ENCODE data around the gene RAPGEF4. TPM values are rescaled to one million over a fixed set of nuclear protein-coding genes. Genes with fewer than 3 reads are reported as not detected.

Gene RAPGEF4
- total and polyA plus RNA-seq, 2 donors (not counting 1 experiment from before 2014, with no cell fraction given) = 0.22 to 0.30 TPM

- Histone ChIP-seq H3K36me3 (replicated peaks in 1 of 2; ENCODE audit: control extremely low read depth in 1 of 2, control insufficient read depth in 1 of 2, extremely low read depth in 1 of 2, insufficient read depth in 2 of 2, low read length in 1 of 2) (no peaks in the 10 kb centered on the region), H3K27ac (ENCODE audit: low read length in 2 of 2) (no peak overlapping the region), H3K9me3 (ENCODE audit: control extremely low read depth in 1 of 3, control insufficient read depth in 2 of 3, insufficient read depth in 1 of 3, low read length in 2 of 3) (no peaks in the 10 kb centered on the region), H3K4me1 (ENCODE audit: control insufficient read depth in 2 of 2, insufficient read depth in 2 of 2, low read length in 2 of 2) (no peaks in the 10 kb centered on the region), H3K9ac (ENCODE audit: low read length) (no peak overlapping the region), H3K4me2 (replicated peaks; ENCODE audit: low read depth, low read length, poor library complexity, severe bottlenecking) (no peak overlapping the region), H4K20me1 (ENCODE audit: control insufficient read depth, insufficient read depth, low read length, poor library complexity, severe bottlenecking) (no peaks in the 10 kb centered on the region), H2AFZ (ENCODE audit: insufficient read depth, low read depth, low read length, poor library complexity, severe bottlenecking) (no peak overlapping the region), H3K79me2 (ENCODE audit: control insufficient read depth, insufficient read depth, low read length) (no peaks in the 10 kb centered on the region), H3K27me3 (replicated peaks in 1 of 4; ENCODE audit: control extremely low read depth in 1 of 4, control insufficient read depth in 3 of 4, insufficient read depth in 4 of 4, low read length in 3 of 4) (peaks cover 0 to 2% (median 0%) of the 10 kb centered on the region in 4 experiments), H3K4me3 (ENCODE audit: control extremely low read depth in 1 of 5, extremely low read depth in 1 of 5, insufficient read depth in 1 of 5, low read depth in 2 of 5, low read length in 4 of 5) (no peak overlapping the region)
- H3K4me1 Mint-ChIP-seq = no peaks in the 10 kb centered on the region
- TF ChIP-seq, protein P1, sequence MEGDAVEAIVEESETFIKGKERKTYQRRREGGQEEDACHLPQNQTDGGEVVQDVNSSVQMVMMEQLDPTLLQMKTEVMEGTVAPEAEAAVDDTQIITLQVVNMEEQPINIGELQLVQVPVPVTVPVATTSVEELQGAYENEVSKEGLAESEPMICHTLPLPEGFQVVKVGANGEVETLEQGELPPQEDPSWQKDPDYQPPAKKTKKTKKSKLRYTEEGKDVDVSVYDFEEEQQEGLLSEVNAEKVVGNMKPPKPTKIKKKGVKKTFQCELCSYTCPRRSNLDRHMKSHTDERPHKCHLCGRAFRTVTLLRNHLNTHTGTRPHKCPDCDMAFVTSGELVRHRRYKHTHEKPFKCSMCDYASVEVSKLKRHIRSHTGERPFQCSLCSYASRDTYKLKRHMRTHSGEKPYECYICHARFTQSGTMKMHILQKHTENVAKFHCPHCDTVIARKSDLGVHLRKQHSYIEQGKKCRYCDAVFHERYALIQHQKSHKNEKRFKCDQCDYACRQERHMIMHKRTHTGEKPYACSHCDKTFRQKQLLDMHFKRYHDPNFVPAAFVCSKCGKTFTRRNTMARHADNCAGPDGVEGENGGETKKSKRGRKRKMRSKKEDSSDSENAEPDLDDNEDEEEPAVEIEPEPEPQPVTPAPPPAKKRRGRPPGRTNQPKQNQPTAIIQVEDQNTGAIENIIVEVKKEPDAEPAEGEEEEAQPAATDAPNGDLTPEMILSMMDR (IDR thresholded peaks at IDR 0.05) = no peak
- no peak for TF ChIP-seq EZH2 (IDR thresholded peaks at IDR 0.05; ENCODE audit: borderline replicate concordance, insufficient read depth, low read depth, low read length, poor library complexity, severe bottlenecking)
- H3K27me3 Mint-ChIP-seq = peaks cover 21% of the 10 kb centered on the region
- ATAC-seq (ENCODE audit: low read depth) = no peak
- no peak for DNase-seq
- H3K27ac Mint-ChIP-seq = no peak overlapping the region
- intact Hi-C loops (cut with micrococcal nuclease) = no loop called here
- H3K4me3 Mint-ChIP-seq = no peak overlapping the region
- ChIA-PET POLR2A (no interaction called here), CTCF (no interaction called here)
- H3K9me3 Mint-ChIP-seq (ENCODE audit: insufficient read depth) = no peaks in the 10 kb centered on the region
- 92% methylated on average over 2 of the region's 2 CpGs for WGBS (ENCODE audit: insufficient coverage)
These were observed 151.6 kb downstream of the RAPGEF4 start for GRCh38 chr2:172887280-172887679.

- H3K4me3 ChIP-seq (ENCODE audit: control extremely low read depth in 1 of 5, extremely low read depth in 1 of 5, insufficient read depth in 1 of 5, low read depth in 2 of 5, low read length in 4 of 5) = no peak overlapping the region
- no peak for ATAC-seq (ENCODE audit: low read depth)
- H3K27ac ChIP-seq (ENCODE audit: low read length in 2 of 2) = no peak overlapping the region
- H4K20me1 ChIP-seq (ENCODE audit: control insufficient read depth, insufficient read depth, low read length, poor library complexity, severe bottlenecking) = no peaks in the 10 kb centered on the region
- Mint-ChIP-seq H3K4me1 (no peaks in the 10 kb centered on the region), H3K27ac (no peak overlapping the region), H3K4me3 (no peak overlapping the region), H3K9me3 (ENCODE audit: insufficient read depth) (no peaks in the 10 kb centered on the region), H3K27me3 (peaks cover 28% of the 10 kb centered on the region)
- POLR2A ChIA-PET = no interaction called here
- no peak overlapping the region for H2AFZ ChIP-seq (ENCODE audit: insufficient read depth, low read depth, low read length, poor library complexity, severe bottlenecking)
- TF ChIP-seq EZH2 (IDR thresholded peaks at IDR 0.05; ENCODE audit: borderline replicate concordance, insufficient read depth, low read depth, low read length, poor library complexity, severe bottlenecking) = no peak
- TF ChIP-seq, protein P1 (IDR thresholded peaks at IDR 0.05) = no peak
- DNase-seq = no peak
- CTCF ChIA-PET = no interaction called here
- WGBS (ENCODE audit: insufficient coverage) = 100% methylated on average over 1 of the region's 10 CpGs
- H3K9me3 ChIP-seq (ENCODE audit: control extremely low read depth in 1 of 3, control insufficient read depth in 2 of 3, insufficient read depth in 1 of 3, low read length in 2 of 3) = no peaks in the 10 kb centered on the region
- H3K27me3 ChIP-seq (replicated peaks in 1 of 4; ENCODE audit: control extremely low read depth in 1 of 4, control insufficient read depth in 3 of 4, insufficient read depth in 4 of 4, low read length in 3 of 4) = peaks cover 0 to 2% (median 0%) of the 10 kb centered on the region in 4 experiments
- intact Hi-C loops (cut with micrococcal nuclease) = no loop called here
- no peak overlapping the region for H3K9ac ChIP-seq (ENCODE audit: low read length)
- no peaks in the 10 kb centered on the region for H3K79me2 ChIP-seq (ENCODE audit: control insufficient read depth, insufficient read depth, low read length)
- H3K36me3 ChIP-seq (replicated peaks in 1 of 2; ENCODE audit: control extremely low read depth in 1 of 2, control insufficient read depth in 1 of 2, extremely low read depth in 1 of 2, insufficient read depth in 2 of 2, low read length in 1 of 2) = no peaks in the 10 kb centered on the region
- H3K4me1 ChIP-seq (ENCODE audit: control insufficient read depth in 2 of 2, insufficient read depth in 2 of 2, low read length in 2 of 2) = no peaks in the 10 kb centered on the region
- no peak overlapping the region for H3K4me2 ChIP-seq (replicated peaks; ENCODE audit: low read depth, low read length, poor library complexity, severe bottlenecking)
These were observed 153.3 kb downstream of the RAPGEF4 start for GRCh38 chr2:172888714-172889669.

Measured in B cell (primary cell).